BJ (cell line): ENCODE results near the gene AIP. TPM values are rescaled to one million over a fixed set of nuclear protein-coding genes. Genes with fewer than 3 reads are reported as not detected.

Source experiments
- CTCF ChIA-PET: fragments of 350-600 bp; formaldehyde crosslinking; extraction: SDS; loops from one replicate; lab custom pipeline; 2021; ENCODE audit warnings: antibody characterized with exemption, inconsistent platforms; lab: Yijun Ruan, JAX
- POLR2A ChIA-PET: fragments of 300-600 bp; sonication (Branson Sonifier 250); formaldehyde crosslinking; extraction: SDS; loops from one replicate; lab custom pipeline; 2021; ENCODE audit warnings: antibody characterized with exemption; lab: Charles Lee
- DNase-seq: peaks from one replicate; pipeline ENCODE4 v3.0.0-alpha.2; 2011; ENCODE audit warnings: low read depth
- H3K27me3 ChIP-seq: 2 replicates; pipeline ENCODE4 v1.6.0; 2011; ENCODE audit warnings: low read length; ENCODE audit not compliant: control insufficient read depth, insufficient read depth
- H3K36me3 ChIP-seq: 2 replicates; pipeline ENCODE4 v1.5.1; 2011; ENCODE audit warnings: low read length; ENCODE audit not compliant: control insufficient read depth, insufficient read depth
- H3K4me3 ChIP-seq: 2 replicates; pipeline ENCODE4 v1.5.1; 2011; ENCODE audit warnings: low read depth, mild to moderate bottlenecking, control low read depth, low read length
- polyA plus RNA-seq: library from polyadenylated mRNA; depleted of rRNA; stranded (reverse); fragments of >200 nt; gene quantifications from 2 replicates; pipeline ENCODE4 v1.2.3, GENCODE V29; 2011
- TF ChIP-seq, protein P1 (sequence below): IDR thresholded peaks from 2 replicates; pipeline ENCODE4 v1.5.1; 2011; ENCODE audit warnings: low read depth, mild to moderate bottlenecking, control low read depth, inconsistent platforms, low read length, moderate library complexity; ENCODE audit not compliant: insufficient read depth

Gene AIP
- polyA plus RNA-seq, 1 experiment = 133 TPM

DNA sequence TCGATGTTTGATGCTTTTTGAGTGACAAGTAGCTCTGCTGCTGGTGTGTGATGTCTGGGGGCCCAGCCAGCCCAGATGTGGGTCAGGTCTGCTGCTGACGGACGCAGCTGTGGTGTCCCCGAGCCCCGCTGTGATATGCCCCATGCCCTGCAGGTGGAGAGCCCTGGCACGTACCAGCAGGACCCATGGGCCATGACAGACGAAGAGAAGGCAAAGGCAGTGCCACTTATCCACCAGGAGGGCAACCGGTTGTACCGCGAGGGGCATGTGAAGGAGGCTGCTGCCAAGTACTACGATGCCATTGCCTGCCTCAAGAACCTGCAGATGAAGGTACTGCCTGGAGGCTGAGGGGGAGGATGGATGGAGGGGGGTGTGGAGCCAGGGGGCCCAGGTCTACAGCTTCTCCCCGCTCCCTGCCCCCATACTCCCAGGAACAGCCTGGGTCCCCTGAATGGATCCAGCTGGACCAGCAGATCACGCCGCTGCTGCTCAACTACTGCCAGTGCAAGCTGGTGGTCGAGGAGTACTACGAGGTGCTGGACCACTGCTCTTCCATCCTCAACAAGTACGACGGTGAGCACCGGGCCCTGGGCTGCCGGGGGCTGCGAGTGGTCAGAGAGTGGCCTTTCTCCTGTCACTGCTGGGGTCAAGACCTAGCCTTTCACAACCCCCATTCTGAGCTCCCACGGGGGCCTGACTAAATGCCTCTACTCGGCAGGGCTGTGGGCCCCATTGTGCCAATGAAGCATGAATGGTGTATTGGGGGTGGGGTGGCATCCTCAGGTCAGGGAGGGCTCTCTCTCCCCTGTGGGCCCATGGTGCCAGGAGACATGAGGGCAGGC lies 7.3 kb downstream of the AIP start:
- Histone ChIP-seq H3K27me3 (no peaks in the 10 kb centered on the region), H3K4me3 (no peak overlapping the region), H3K36me3 (peaks cover 32% of the 10 kb centered on the region)
- ChIA-PET POLR2A (no interaction called here), CTCF (interaction anchor here (0.9 kb wide), 1 partner anchor 9 kb away, joined by 3 read pairs; no protein-coding TSS in a partner anchor)
- DNase-seq = no peak
- TF ChIP-seq, protein P1, sequence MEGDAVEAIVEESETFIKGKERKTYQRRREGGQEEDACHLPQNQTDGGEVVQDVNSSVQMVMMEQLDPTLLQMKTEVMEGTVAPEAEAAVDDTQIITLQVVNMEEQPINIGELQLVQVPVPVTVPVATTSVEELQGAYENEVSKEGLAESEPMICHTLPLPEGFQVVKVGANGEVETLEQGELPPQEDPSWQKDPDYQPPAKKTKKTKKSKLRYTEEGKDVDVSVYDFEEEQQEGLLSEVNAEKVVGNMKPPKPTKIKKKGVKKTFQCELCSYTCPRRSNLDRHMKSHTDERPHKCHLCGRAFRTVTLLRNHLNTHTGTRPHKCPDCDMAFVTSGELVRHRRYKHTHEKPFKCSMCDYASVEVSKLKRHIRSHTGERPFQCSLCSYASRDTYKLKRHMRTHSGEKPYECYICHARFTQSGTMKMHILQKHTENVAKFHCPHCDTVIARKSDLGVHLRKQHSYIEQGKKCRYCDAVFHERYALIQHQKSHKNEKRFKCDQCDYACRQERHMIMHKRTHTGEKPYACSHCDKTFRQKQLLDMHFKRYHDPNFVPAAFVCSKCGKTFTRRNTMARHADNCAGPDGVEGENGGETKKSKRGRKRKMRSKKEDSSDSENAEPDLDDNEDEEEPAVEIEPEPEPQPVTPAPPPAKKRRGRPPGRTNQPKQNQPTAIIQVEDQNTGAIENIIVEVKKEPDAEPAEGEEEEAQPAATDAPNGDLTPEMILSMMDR = no peak

DNA sequence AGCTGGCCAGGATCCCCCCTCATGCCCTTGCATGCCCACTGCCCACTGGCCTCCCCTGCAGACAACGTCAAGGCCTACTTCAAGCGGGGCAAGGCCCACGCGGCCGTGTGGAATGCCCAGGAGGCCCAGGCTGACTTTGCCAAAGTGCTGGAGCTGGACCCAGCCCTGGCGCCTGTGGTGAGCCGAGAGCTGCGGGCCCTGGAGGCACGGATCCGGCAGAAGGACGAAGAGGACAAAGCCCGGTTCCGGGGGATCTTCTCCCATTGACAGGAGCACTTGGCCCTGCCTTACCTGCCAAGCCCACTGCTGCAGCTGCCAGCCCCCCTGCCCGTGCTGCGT lies 7.9 kb downstream of the AIP start:
- CTCF ChIA-PET = interaction anchor here (1.2 kb wide), 1 partner anchor 14 kb away, joined by 3 read pairs; no protein-coding TSS in a partner anchor
- H3K4me3 ChIP-seq = no peak overlapping the region
- TF ChIP-seq, protein P1 = no peak
- POLR2A ChIA-PET = no interaction called here
- H3K27me3 ChIP-seq = no peaks in the 10 kb centered on the region
- no peak for DNase-seq
- H3K36me3 ChIP-seq = peaks cover 33% of the 10 kb centered on the region

DNA sequence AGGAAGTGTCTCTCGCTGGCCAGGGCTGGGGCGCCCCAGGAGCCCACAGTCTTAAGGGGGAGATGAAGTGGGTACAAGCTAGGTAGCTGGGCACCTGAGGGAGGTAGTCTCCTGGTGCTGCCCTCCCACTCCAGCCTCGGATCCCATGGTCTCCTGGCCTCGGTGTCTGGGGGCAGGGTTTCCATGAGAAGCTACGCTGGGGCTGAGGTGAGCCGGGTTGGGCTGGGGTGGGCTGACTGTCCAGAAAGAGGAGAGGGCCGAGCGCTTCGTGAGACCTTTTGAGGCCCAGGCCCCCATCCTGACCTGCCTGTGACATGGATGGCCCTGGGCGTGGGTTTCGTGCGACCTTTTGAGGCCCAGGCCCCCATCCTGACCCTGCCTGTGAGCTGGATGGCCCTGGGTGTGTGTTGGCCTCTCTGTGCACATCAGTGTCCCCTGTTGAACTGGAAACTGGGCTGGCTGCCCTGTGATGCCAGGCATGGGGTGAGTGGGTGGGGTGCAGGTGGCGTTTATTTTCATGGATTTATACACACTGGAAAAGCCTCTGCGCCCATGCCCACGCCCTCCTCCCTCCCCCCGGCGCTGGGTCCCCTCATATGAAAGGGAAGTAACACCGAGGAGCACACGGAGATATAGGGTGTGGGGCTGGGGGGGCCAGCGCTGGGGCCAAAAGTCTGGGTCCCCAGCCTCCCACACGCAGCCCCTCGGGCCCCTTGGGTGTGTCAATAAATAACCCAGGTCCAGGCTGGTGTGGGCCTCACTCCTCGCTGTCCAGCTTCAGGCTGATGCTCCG lies 8.6 kb downstream of the AIP start:
- DNase-seq = no peak
- Histone ChIP-seq H3K4me3 (no peak overlapping the region), H3K36me3 (peaks cover 36% of the 10 kb centered on the region), H3K27me3 (no peaks in the 10 kb centered on the region)
- ChIA-PET POLR2A (no interaction called here), CTCF (interaction anchor here (1.2 kb wide), 1 partner anchor 13 kb away, joined by 3 read pairs; no protein-coding TSS in a partner anchor)
- TF ChIP-seq, protein P1 = no peak

DNA sequence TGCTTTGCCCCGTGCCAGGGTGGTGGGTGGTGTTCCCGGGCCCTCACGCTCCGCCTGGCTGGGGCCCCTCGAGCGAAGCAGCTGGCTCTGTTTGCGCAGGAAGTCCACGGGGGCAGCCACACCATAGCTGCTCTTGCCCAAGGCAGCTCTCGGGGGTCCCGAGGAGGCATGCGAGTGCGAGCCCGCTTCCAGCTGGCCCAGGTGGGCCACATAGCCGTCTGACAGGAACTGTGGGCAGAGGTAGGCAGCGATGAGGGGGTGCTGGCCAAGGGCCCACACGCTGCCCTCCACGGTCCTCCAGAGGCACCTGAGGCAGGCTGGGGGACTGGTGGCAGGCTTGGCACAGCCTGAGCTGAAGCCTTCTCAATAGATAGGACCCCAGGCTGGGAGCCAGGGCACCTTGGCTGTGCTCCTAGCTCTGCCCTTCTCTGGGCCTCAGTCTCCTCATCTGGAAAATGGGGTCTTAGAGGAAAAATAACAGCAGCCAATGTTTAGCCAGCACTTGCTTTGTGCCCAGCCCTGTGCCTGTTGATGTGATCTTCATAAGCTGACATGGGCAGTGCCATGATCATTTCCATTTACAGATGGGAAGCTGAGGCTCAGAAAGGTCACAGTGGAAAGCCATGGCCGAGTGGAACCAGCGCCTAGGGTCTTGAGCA lies 9.4 kb downstream of the AIP start:
- POLR2A ChIA-PET = no interaction called here
- TF ChIP-seq, protein P1 = no peak
- CTCF ChIA-PET = interaction anchor here (0.8 kb wide), 1 partner anchor 141 kb away, joined by 3 read pairs; no protein-coding TSS in a partner anchor
- DNase-seq = no peak
- Histone ChIP-seq H3K4me3 (no peak overlapping the region), H3K36me3 (peaks cover 35% of the 10 kb centered on the region), H3K27me3 (no peaks in the 10 kb centered on the region)
